PC-3 (cell line): ENCODE results near the gene SMG9. TPM values are rescaled to one million over a fixed set of nuclear protein-coding genes. Genes with fewer than 3 reads are reported as not detected.

Experiments
- ATAC-seq: fragments of 200-7000 bp; cut with Tn5 transposase; 2 replicates; pipeline ENCODE4 v1.9.1; 2020; ENCODE audit warnings: mild to moderate bottlenecking, moderate library complexity
- BruUV-seq: library from RNA; stranded (reverse); fragments of 400-500 nt; replicated peaks from 2 replicates; lab custom pipeline; 2021; lab: Mats Ljungman, UMichigan
- CTCF ChIA-PET: fragments of 300-600 bp; sonication (Branson Sonifier 250); formaldehyde crosslinking; loops from one replicate; lab custom pipeline; 2022; ENCODE audit warnings: antibody characterized with exemption; lab: Charles Lee
- POLR2A ChIA-PET: fragments of 300-600 bp; sonication (Branson Sonifier 250); formaldehyde crosslinking; loops from one replicate; lab custom pipeline; 2022; ENCODE audit warnings: antibody characterized with exemption; ENCODE audit not compliant: unreplicated experiment; lab: Charles Lee
- DNase-seq: peaks from one replicate; pipeline ENCODE4 v3.0.0-alpha.2; 2015
- H2AFZ ChIP-seq: fragments of 300-600 bp; sonication (generic); 2 replicates; pipeline ENCODE4 v1.6.0; 2016; ENCODE audit warnings: antibody characterized with exemption, low read length
- H3F3A ChIP-seq: fragments of 300-600 bp; sonication (generic); one replicate; pipeline ENCODE4 v1.6.0; 2017; ENCODE audit warnings: antibody characterized with exemption, low read length, control low read depth, mild to moderate bottlenecking; ENCODE audit not compliant: unreplicated experiment
- H3K27ac ChIP-seq: fragments of 300-600 bp; sonication (generic); 2 replicates; pipeline ENCODE4 v1.5.1; 2016; ENCODE audit warnings: mild to moderate bottlenecking, low read length
- H3K27me3 ChIP-seq: fragments of 300-600 bp; sonication (generic); 2 replicates; pipeline ENCODE4 v1.6.1; 2016; ENCODE audit warnings: low read length, mixed read lengths
- H3K36me3 ChIP-seq: fragments of 300-600 bp; sonication (generic); 2 replicates; pipeline ENCODE4 v1.6.1; 2016; ENCODE audit warnings: low read depth, mixed run types, low read length, mixed read lengths
- H3K4me1 ChIP-seq: fragments of 300-600 bp; sonication (generic); 2 replicates; pipeline ENCODE4 v1.5.1; 2016; ENCODE audit warnings: low read length; ENCODE audit not compliant: insufficient read depth
- H3K4me2 ChIP-seq: fragments of 300-600 bp; sonication (generic); 2 replicates; pipeline ENCODE4 v1.6.0; 2016; ENCODE audit warnings: low read length
- H3K4me3 ChIP-seq: fragments of 300-600 bp; sonication (generic); 2 replicates; pipeline ENCODE4 v1.5.1; 2016; ENCODE audit warnings: mild to moderate bottlenecking, low read length, mixed read lengths
- H3K79me2 ChIP-seq: fragments of 300-600 bp; sonication (generic); 2 replicates; pipeline ENCODE4 v1.6.1; 2017; ENCODE audit warnings: low read length, mixed read lengths
- H3K9ac ChIP-seq: fragments of 300-600 bp; sonication (generic); 2 replicates; pipeline ENCODE4 v1.6.0; 2016; ENCODE audit warnings: mild to moderate bottlenecking, low read length
- H3K9me2 ChIP-seq: fragments of 300-600 bp; sonication (generic); replicated peaks from 2 replicates; pipeline ENCODE4 v1.6.1; 2016; ENCODE audit warnings: mixed run types, low read length, mixed read lengths
- H3K9me3 ChIP-seq: fragments of 300-600 bp; sonication (generic); 2 replicates; pipeline ENCODE4 v1.6.1; 2016; ENCODE audit warnings: low read length, mixed read lengths
- H4K20me1 ChIP-seq: fragments of 300-600 bp; sonication (generic); 2 replicates; pipeline ENCODE4 v1.6.1; 2016; ENCODE audit warnings: low read length, mixed read lengths
- EZH2 ChIP-seq: fragments of 300-600 bp; sonication (generic); IDR thresholded peaks from one replicate; pipeline ENCODE4 v1.6.1; 2017; ENCODE audit warnings: antibody characterized with exemption, mild to moderate bottlenecking, low read length; ENCODE audit not compliant: unreplicated experiment
- EZH2phosphoT487 ChIP-seq: fragments of 300-600 bp; sonication (generic); IDR thresholded peaks from 2 replicates; pipeline ENCODE4 v1.6.1; 2018; ENCODE audit warnings: mild to moderate bottlenecking, antibody characterized with exemption, low read length, borderline replicate concordance
- intact Hi-C: fragments of 100-400 bp; cut with micrococcal nuclease; formaldehyde crosslinking; loops from 2 replicates; pipeline ENCODE4 v1.9.0; 2023
- total RNA-seq: library from RNA; depleted of rRNA; stranded (reverse); fragments of >200 nt; gene quantifications from 2 replicates; pipeline ENCODE4 v1.2.3, GENCODE V29; 2014
- TF ChIP-seq, protein P1 (sequence below): fragments of 300-600 bp; sonication (generic); conservative IDR thresholded peaks from 2 replicates; pipeline ENCODE4 v1.5.1; 2017; ENCODE audit warnings: antibody characterized with exemption, low read depth, mild to moderate bottlenecking, low read length

The SMG9 gene
- total RNA-seq, 1 experiment from 2014 or later, result 48.8 TPM

GRCh38 chr19:43802216-43802951, 47.6 kb upstream of the SMG9 start, which contains the start of gene LYPD5:
LYPD5 (minus strand) TSS chr19:43802447; CDS start chr19:43802380, 67 bp downstream.
- no peaks in the 10 kb centered on the region for H3K27me3 ChIP-seq
- no TSS peak for BruUV-seq
- no peaks in the 10 kb centered on the region for H3F3A ChIP-seq
- H3K27ac ChIP-seq, result no peak within 1 kb of the TSS
- H2AFZ ChIP-seq, result no peak within 1 kb of the TSS
- intact Hi-C loops, result no loop called here
- H3K4me1 ChIP-seq, result peaks cover 11% of the 10 kb centered on the region
- no peak for ATAC-seq
- DNase-seq, result no peak
- no peaks in the 10 kb centered on the region for H3K79me2 ChIP-seq
- ChIA-PET CTCF (no interaction called here), POLR2A (no interaction called here)
- H3K9me3 ChIP-seq, result no peaks in the 10 kb centered on the region
- no peak within 1 kb of the TSS for H3K9ac ChIP-seq
- H3K4me2 ChIP-seq, result no peak within 1 kb of the TSS
- TF ChIP-seq, protein P1, sequence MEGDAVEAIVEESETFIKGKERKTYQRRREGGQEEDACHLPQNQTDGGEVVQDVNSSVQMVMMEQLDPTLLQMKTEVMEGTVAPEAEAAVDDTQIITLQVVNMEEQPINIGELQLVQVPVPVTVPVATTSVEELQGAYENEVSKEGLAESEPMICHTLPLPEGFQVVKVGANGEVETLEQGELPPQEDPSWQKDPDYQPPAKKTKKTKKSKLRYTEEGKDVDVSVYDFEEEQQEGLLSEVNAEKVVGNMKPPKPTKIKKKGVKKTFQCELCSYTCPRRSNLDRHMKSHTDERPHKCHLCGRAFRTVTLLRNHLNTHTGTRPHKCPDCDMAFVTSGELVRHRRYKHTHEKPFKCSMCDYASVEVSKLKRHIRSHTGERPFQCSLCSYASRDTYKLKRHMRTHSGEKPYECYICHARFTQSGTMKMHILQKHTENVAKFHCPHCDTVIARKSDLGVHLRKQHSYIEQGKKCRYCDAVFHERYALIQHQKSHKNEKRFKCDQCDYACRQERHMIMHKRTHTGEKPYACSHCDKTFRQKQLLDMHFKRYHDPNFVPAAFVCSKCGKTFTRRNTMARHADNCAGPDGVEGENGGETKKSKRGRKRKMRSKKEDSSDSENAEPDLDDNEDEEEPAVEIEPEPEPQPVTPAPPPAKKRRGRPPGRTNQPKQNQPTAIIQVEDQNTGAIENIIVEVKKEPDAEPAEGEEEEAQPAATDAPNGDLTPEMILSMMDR, result no peak
- no peak for TF ChIP-seq EZH2phosphoT487
- TF ChIP-seq EZH2, result no peak
- no peak within 1 kb of the TSS for H3K4me3 ChIP-seq
- no peaks in the 10 kb centered on the region for H3K9me2 ChIP-seq
- H3K36me3 ChIP-seq, result no peaks in the 10 kb centered on the region
- no peaks in the 10 kb centered on the region for H4K20me1 ChIP-seq

DNA sequence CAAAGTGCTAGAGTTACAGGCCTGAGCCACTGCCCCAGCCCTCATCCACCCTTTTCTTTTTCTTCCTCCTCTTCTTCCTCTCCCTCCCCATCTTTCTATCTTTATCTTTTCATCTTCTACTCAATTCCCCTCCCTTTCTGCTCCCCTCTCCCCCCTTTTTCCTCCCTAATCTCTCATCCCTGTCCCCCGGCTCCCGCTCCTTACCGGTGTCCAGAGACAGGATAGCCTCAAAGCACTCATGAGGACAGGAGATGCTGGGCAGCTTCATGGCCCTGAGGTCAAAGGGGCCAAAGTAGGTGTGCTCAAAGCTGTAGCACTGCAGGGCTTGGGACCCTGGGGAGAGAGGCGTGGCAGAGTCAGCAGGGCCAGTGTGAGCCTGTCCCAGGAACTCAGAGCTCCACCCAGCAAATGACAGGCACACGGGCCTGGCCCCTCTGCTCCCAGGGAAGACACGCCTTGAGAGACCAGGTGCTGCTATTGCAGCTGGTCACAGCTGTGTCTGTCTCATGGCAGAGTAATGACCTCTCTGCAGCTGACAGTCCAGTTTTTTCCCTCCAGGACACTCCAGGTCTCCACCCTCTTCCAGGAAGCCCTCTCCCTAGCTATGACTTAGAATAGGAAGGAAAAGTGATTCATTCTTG, 44.9 kb upstream of the SMG9 start:
- no peak overlapping the region for H3K4me3 ChIP-seq

More for the DNA sequence above, 44.9 kb upstream of the SMG9 start:
- intact Hi-C loops, result no loop called here
- Histone ChIP-seq H3K9me3 (no peaks in the 10 kb centered on the region), H3F3A (no peaks in the 10 kb centered on the region), H3K4me2 (no peak overlapping the region), H2AFZ (no peak overlapping the region), H3K4me1 (peaks cover 11% of the 10 kb centered on the region), H4K20me1 (no peaks in the 10 kb centered on the region), H3K79me2 (no peaks in the 10 kb centered on the region), H3K27ac (no peak overlapping the region), H3K27me3 (no peaks in the 10 kb centered on the region), H3K36me3 (no peaks in the 10 kb centered on the region), H3K9ac (no peak overlapping the region), H3K9me2 (no peaks in the 10 kb centered on the region)
- ChIA-PET POLR2A (no interaction called here), CTCF (no interaction called here)
- BruUV-seq, result no TSS peak
- peak; percentile 32 for DNase-seq
- no peak for TF ChIP-seq EZH2phosphoT487
- TF ChIP-seq, protein P1, result no peak
- TF ChIP-seq EZH2, result no peak
- ATAC-seq, result peak; percentile 54
